Activated naive CD8-positive, alpha-beta T cell treated with anti-CD3 and anti-CD28 coated beads, Interleukin-2, amount 50 U/mL, for 24 hours (primary cell): ENCODE results near the gene PERM1.
A peak's percentile ranks its signal among the peaks of the same experiment; 100 is the strongest.
"Not testable (repeated sequence)": the region's sequence is repeated elsewhere in the genome, so short reads cannot be mapped to it uniquely, and the experiment has no call there.

Source experiments
- ATAC-seq: fragments of 150-1000 bp; cut with Tn5 transposase; one replicate; pipeline ENCODE4 v1.10.0; 2021
- DNase-seq: peaks from one replicate; pipeline ENCODE4 v3.0.0; 2021
- H3K27ac Mint-ChIP-seq: one replicate; pipeline ENCODE4 v1.8.0; 2021; ENCODE audit warnings: mild to moderate bottlenecking, mixed read lengths
- H3K27me3 Mint-ChIP-seq: one replicate; pipeline ENCODE4 v1.8.0; 2021; ENCODE audit warnings: mixed read lengths
- H3K36me3 Mint-ChIP-seq: one replicate; pipeline ENCODE4 v1.8.0; 2021; ENCODE audit warnings: low read depth, mixed read lengths
- H3K4me1 Mint-ChIP-seq: one replicate; pipeline ENCODE4 v1.8.0; 2021; ENCODE audit warnings: mixed read lengths
- H3K4me3 Mint-ChIP-seq: one replicate; pipeline ENCODE4 v1.8.0; 2021; ENCODE audit warnings: mild to moderate bottlenecking, moderate library complexity, mixed read lengths
- H3K9me3 Mint-ChIP-seq: one replicate; pipeline ENCODE4 v1.8.0; 2021; ENCODE audit warnings: mixed read lengths

PERM1 gene, protein sequence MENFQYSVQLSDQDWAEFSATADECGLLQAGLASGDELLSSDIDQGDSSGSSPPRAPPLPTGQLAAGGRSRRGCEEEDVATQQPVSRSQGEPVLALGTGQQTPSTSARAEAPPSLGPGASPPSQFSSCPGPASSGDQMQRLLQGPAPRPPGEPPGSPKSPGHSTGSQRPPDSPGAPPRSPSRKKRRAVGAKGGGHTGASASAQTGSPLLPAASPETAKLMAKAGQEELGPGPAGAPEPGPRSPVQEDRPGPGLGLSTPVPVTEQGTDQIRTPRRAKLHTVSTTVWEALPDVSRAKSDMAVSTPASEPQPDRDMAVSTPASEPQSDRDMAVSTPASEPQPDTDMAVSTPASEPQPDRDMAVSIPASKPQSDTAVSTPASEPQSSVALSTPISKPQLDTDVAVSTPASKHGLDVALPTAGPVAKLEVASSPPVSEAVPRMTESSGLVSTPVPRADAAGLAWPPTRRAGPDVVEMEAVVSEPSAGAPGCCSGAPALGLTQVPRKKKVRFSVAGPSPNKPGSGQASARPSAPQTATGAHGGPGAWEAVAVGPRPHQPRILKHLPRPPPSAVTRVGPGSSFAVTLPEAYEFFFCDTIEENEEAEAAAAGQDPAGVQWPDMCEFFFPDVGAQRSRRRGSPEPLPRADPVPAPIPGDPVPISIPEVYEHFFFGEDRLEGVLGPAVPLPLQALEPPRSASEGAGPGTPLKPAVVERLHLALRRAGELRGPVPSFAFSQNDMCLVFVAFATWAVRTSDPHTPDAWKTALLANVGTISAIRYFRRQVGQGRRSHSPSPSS

DNA sequence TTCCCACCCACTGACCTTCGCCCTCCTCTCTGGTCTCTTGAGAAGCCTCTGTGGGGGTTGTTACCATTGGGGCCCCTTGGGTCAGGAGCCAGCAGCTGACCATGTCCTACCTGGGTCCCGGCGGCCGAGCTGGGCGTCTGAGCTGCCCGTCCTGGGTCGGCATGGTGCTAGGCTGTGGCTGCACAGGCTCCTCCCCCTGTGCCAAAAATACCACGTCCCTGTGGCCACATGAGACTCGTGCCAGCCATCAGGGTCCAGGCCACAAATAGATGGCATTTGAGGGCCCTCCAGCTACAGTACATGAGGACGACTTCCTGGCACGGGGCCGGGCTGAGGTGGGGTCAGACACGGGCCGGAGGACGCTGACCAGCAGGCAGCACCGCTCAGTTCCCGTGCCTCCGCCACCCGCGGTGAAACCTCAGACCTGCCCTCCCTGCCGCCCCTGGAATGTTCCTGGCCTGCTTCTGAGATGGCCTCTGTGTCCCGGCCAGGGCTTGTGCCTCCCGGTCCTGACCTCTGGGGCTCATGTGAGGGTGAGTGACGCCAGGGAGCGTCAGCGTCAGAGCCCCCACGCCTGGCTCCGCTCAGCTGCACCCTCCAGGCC is at the start of gene PERM1:
TSS of gene PERM1 (minus strand) at position 139 of the 604 bp plus-strand sequence. CDS start 1,064 bp downstream, outside the sequence.
- DNase-seq (no peak), ATAC-seq (peak; percentile 8)
- no peak within 1 kb of the TSS for H3K4me3 Mint-ChIP-seq
- H3K27ac Mint-ChIP-seq = no peak within 1 kb of the TSS
- H3K27me3 Mint-ChIP-seq = peaks cover 22% of the 10 kb centered on the region
- no peaks in the 10 kb centered on the region for H3K9me3 Mint-ChIP-seq
- H3K4me1 Mint-ChIP-seq = peaks cover 3% of the 10 kb centered on the region
- H3K36me3 Mint-ChIP-seq = no peaks in the 10 kb centered on the region

DNA sequence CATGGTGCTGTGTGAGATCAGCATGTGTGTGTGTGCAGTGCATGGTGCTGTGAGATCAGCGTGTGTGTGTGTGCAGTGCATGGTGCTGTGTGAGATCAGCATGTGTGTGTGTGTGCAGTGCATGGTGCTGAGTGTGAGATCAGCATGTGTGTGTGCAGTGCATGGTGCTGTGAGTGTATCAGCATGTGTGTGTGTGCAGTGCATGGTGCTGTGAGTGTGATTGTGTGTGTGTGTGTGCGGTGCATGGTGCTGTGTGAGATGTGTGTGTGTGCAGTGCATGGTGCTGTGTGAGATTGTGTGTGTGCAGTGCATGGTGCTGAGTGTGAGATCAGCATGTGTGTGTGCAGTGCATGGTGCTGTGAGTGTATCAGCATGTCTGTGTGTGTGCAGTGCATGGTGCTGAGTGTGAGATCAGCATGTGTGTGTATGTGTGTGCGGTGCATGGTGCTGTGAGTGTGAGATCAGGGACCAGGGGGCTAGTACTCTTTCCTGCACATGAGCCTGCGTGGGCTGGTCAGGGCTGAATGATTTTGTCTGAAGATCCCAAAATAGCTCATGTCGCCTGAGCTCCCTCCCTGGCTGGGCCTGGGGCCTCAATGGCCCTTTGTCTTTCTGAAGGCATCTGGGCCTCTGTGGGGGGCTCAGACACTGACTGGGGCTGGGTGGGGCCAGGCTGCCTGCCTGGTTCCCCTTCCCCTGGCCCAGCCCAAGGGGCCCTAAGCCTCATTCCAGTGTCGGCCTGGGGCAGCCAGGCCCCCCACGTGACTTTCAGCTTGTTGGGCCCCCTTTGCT is 49.2 kb upstream of the PERM1 start:
- not testable (repeated sequence) for H3K27ac Mint-ChIP-seq, H3K4me1 Mint-ChIP-seq, H3K4me3 Mint-ChIP-seq, DNase-seq, ATAC-seq, H3K9me3 Mint-ChIP-seq, H3K36me3 Mint-ChIP-seq, H3K27me3 Mint-ChIP-seq

DNA sequence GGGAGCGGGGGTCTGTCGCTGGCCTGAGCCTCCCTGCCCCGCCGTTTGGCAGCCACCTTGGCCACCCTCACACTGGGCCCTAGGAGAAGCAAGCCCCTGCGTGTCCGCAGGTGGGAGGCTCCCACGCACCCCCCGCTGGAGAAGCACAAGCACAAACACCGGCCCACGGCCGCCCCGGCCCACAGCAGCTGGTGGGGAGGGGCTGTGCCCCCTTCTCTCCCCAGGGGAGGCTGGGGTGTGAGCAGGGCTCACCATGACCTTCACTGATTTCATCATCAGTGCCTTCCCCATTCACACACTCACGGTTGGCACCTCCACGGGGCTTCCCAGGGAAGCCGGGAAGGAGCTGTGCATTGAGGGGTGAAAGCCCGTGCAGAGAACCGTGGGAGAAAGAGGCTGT is 45.9 kb upstream of the PERM1 start:
- no peaks in the 10 kb centered on the region for H3K36me3 Mint-ChIP-seq
- H3K4me3 Mint-ChIP-seq = no peak overlapping the region
- ATAC-seq = no peak
- H3K27me3 Mint-ChIP-seq = peaks cover 4% of the 10 kb centered on the region
- H3K4me1 Mint-ChIP-seq = peaks cover 7% of the 10 kb centered on the region
- H3K9me3 Mint-ChIP-seq = no peaks in the 10 kb centered on the region
- no peak overlapping the region for H3K27ac Mint-ChIP-seq
- no peak for DNase-seq

DNA sequence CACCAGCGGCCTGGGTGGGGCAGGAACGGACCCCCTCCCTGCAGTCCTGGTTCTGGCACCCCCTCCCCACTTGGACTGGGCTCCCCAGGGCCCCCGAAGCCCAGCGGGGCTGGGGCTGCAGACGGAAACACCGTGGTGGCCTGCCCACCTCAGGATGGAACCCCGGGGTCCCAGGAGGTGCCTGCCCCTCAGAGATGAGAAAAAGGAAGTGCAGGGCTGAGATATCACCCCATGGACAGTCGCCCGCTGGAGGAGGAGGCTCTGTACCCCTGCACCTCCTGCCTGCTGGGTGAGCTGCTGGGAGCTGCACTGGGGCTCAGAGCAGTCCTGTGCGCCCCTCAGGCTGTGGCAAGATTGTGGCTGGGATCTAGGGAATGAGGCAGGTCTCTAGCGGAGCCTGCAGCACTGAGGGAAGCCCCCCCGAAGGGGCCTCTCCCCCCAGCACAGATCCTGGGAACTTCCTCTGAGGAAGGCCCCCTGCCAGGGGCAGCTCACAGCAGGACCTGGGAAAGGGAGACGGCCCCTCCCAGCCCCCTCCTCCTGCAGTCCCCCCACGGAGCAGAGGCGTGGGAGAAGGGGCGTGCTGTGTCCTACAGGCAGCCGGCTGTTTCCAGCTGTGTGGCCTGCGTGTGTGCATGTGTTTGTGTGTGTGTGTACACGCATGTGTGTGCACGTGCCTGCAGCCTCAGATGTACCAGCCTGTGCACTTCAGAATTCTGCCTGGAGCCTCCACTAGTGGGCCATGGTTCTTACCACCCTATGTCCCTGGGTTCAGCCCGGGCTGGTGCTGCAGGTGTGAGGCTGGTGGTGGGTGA is 44.9 kb upstream of the PERM1 start:
- H3K36me3 Mint-ChIP-seq = no peaks in the 10 kb centered on the region
- H3K27ac Mint-ChIP-seq = no peak overlapping the region
- no peak for ATAC-seq
- no peak for DNase-seq
- H3K4me3 Mint-ChIP-seq = no peak overlapping the region
- H3K4me1 Mint-ChIP-seq = peaks cover 4% of the 10 kb centered on the region
- H3K27me3 Mint-ChIP-seq = peaks cover 1% of the 10 kb centered on the region
- H3K9me3 Mint-ChIP-seq = no peaks in the 10 kb centered on the region

DNA sequence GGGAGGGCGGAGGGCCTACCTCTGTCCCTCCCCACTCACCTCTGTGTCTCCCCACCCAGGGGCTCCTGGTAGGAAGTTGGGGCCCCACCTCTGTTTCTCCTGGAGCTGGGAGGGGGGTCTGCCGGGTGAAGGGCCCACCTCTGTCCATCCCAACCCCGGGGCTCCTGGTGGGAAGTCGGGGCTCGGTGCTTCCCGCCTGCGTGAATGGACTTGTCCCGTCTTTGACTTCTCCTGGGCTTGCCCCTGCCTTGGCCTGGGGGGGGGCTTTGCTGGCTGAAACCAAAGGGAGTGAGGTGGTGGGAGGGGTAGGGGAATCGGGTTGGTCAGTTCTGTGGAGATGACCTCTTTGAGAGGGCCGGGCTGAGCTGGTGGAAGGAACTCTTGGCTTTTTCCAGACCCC is 43.8 kb upstream of the PERM1 start:
- H3K36me3 Mint-ChIP-seq = no peaks in the 10 kb centered on the region
- peaks cover 1% of the 10 kb centered on the region for H3K27me3 Mint-ChIP-seq
- H3K4me3 Mint-ChIP-seq = no peak overlapping the region
- no peak overlapping the region for H3K27ac Mint-ChIP-seq
- H3K4me1 Mint-ChIP-seq = peaks cover 6% of the 10 kb centered on the region
- no peak for DNase-seq
- H3K9me3 Mint-ChIP-seq = no peaks in the 10 kb centered on the region
- no peak for ATAC-seq

DNA sequence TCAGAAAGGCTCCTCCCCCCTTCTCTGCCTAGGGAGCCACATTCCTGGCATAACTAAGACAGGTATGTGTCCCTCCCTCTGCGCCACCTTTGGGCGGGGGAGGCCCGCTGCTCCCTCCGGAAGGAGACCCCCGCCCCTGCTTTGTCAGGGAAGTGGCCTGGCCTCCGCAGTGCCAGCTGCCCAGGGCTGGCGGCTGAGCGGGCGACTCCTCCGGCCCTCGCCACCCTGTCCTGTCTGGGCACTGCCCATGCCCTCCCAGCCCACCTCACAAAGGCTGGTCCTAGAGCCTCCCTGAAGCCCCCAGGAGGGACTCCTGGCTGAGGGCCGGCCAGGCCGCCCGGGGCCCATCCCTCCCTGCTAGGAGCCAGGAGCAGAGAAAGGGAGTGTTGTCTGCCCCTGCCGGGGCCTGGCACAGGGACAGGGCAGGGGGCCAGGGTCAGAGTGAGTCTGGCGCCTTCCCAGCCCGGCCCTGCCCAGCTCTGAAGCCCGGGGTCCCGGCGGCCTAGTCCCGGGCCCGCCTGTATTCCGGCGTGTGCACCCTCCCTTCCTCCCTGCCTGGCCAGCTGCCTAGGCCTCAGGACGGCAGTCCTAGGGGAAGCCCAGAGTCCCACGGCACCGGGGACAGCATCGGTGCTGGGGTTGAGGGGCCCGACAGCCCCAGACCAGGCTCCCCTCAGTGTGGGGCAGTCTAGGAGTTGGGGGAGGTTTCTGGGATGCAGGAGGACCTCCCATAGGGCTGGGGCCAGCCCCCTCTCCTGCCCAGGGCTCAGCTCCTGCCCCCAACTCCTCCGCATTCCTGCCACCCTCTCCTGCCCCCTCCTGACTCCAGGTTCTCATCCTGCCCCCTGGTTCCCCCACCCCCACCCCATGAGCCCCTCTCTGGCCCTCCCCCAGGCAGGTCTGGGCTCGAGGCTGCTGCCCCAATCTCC is 43.1 kb upstream of the PERM1 start:
- H3K9me3 Mint-ChIP-seq = no peaks in the 10 kb centered on the region
- no peaks in the 10 kb centered on the region for H3K36me3 Mint-ChIP-seq
- no peak overlapping the region for H3K4me3 Mint-ChIP-seq
- peaks cover 6% of the 10 kb centered on the region for H3K4me1 Mint-ChIP-seq
- DNase-seq = no peak
- no peak for ATAC-seq
- H3K27ac Mint-ChIP-seq = no peak overlapping the region
- peaks cover 1% of the 10 kb centered on the region for H3K27me3 Mint-ChIP-seq

DNA sequence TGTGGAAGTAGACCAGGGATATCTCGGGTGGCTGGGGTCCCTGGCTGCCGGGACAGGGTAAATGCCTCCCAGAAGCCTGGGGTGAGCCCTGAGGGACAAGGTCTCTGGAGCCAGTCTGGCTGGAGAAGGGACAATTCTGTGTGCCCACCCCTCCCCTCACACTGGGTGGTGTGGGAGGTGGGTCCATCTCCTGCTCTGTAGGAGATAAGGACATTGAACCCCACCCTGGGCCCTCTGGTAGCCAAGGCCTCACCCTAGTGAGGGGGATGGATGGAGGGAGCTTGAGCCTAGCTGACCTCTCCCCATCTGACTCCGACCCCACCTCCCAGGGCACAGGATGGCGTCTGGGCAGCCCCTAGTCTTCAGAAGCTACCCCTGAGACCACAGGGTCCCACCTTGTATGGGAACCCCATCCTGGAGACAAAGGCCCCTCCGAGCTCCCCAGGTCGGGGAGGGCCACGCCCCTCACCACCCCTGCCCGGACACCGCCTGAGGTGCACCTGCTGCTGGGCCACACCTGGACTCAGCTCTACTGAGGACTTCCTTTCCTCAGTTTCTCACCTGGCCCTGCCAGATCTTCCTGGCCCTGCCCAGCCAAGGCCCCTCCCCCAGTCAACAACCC is 42.4 kb upstream of the PERM1 start:
- DNase-seq = no peak
- Mint-ChIP-seq H3K9me3 (no peaks in the 10 kb centered on the region), H3K36me3 (no peaks in the 10 kb centered on the region), H3K27ac (no peak overlapping the region), H3K4me3 (no peak overlapping the region), H3K27me3 (peaks cover 1% of the 10 kb centered on the region), H3K4me1 (peaks cover 6% of the 10 kb centered on the region)
- ATAC-seq = no peak

DNA sequence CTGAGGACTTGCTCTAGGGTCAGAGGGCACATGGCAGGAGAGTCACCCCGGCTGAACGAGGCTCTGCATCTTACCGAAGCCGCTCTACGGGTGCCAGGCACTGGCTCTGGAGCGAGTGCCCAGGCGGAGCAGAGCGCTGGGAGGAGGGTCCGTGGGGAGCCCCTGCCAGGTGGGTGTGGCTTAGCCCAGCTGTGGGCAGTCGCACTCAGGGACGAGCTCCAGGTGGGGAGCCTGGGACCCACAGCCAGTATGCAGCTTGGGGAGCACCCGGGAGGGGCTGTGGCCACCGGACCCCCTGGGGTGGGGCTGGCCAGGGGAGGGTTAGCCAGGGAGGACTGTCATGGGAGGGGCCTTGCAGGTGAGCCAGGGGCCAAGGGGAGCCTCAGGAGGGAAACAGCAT is 41.8 kb upstream of the PERM1 start:
- Mint-ChIP-seq H3K9me3 (no peaks in the 10 kb centered on the region), H3K27ac (no peak overlapping the region), H3K4me3 (no peak overlapping the region), H3K27me3 (peaks cover 1% of the 10 kb centered on the region), H3K4me1 (peaks cover 8% of the 10 kb centered on the region), H3K36me3 (no peaks in the 10 kb centered on the region)
- ATAC-seq = no peak
- DNase-seq = no peak

DNA sequence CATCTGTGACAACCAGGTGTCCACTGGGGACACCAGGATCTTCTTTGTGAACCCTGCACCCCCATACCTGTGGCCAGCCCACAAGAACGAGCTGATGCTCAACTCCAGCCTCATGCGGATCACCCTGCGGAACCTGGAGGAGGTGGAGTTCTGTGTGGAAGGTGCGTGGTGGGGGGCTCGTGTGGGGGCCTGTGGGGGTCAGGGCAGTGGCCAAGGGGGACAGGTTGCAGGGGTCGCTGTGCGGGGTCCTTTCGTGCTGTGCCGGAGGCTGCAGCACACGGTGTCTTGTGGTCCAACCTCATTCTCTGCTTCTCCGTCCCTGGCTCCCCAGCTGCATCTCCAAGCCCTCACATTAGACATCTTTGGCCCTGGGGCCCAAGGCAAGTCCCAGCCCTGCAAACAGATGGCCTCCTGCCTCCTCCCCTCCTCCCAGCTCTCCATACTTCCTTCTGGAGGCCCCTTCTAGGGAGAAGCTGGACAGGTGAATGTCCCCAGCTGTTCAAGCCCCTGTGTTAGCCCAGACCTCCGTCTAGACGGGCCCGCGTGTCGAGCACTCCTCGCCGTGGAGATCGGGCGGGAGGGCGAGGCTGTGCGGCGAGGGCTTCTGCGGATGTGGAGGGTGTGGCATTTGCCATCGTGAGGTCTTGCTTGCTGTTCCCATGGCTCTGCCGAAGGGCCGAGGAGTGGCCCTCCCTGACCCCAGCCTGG is 40.6 kb upstream of the PERM1 start:
- no peak for ATAC-seq
- Mint-ChIP-seq H3K4me1 (peaks cover 8% of the 10 kb centered on the region), H3K36me3 (no peaks in the 10 kb centered on the region), H3K27ac (no peak overlapping the region), H3K4me3 (no peak overlapping the region), H3K9me3 (no peaks in the 10 kb centered on the region), H3K27me3 (peaks cover 1% of the 10 kb centered on the region)
- no peak for DNase-seq

DNA sequence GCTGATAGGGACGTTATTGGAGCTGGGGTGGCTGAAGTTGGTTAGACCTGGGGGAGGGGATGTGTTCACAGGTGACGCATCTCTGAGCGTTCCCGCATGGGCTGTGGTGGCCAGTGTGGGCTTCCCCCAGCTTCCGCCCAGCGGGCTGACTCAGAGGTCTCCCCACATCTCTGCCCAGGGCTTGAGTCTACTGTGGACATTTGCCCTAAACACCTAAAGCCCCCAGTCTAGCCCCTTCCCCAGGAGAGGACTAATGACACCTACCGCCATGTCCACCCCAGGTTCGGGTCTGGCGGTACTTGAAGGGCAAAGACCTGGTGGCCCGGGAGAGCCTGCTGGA is 40.0 kb upstream of the PERM1 start:
- DNase-seq (no peak), ATAC-seq (no peak)
- Mint-ChIP-seq H3K36me3 (peaks cover 2% of the 10 kb centered on the region), H3K9me3 (no peaks in the 10 kb centered on the region), H3K4me3 (no peak overlapping the region), H3K4me1 (peaks cover 12% of the 10 kb centered on the region), H3K27me3 (no peaks in the 10 kb centered on the region), H3K27ac (no peak overlapping the region)

DNA sequence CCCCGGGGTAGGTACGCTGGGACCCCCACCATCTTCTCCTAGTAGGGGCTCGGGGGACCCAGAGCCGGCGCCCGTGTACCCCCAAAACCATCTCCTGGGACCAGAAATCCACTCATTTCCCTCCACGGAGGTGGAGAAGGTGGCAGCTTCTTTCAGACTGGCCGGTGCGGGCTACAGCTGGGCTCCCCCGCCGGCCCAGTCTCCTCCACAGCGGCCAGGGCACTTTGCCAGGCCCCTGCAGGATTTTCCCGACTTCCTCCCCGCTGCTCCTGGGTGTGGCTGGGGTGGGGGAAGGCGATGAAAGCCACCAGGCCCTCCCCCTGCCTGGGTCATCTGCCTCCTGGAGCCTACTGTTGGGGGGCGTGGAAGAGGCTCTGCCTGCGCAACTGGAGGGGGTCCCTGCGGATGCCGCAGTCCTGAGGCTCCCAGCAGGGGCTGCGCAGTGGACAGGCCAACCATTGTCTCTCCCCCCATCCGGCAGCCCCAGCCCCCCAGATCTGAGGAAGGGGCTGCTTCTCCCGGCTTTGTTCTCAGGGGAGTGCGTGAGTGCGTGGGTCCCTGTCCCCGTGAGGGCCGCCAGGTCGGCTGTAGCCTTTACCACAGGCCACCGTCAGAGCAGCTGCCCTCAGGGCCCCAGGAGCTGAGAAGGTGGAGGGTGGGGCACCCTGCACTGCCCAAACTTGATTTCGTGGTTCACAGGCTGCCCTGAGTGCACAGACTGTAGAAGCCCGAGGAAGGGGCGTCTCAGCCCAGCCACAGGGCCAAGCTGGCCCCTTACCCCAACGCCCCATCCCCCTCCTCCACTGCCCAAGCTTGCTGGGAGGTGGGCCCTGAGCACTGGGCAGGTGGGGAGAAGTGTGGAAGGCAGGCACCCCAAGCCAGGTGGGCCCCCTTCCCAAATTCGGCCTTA is 39.4 kb upstream of the PERM1 start:
- Mint-ChIP-seq H3K27me3 (no peaks in the 10 kb centered on the region), H3K36me3 (peaks cover 2% of the 10 kb centered on the region), H3K27ac (no peak overlapping the region), H3K4me1 (peaks cover 12% of the 10 kb centered on the region), H3K4me3 (no peak overlapping the region), H3K9me3 (no peaks in the 10 kb centered on the region)
- DNase-seq (no peak), ATAC-seq (no peak)
